HUES64 (cell line): ENCODE measurements around the gene CHAC2. TPM values are rescaled to one million over a fixed set of nuclear protein-coding genes. Genes with fewer than 3 reads are reported as not detected.
"Not testable (repeated sequence)": the region's sequence is repeated elsewhere in the genome, so short reads cannot be mapped to it uniquely, and the experiment has no call there.

ENCODE experiments used
- H3K27ac ChIP-seq: 2 replicates; pipeline ENCODE4 v1.7.0; 2013; ENCODE audit warnings: low read depth, low read length, inconsistent platforms
- H3K27me3 ChIP-seq: 2 replicates; pipeline ENCODE4 v1.6.1; 2013; ENCODE audit warnings: mild to moderate bottlenecking, low read length; ENCODE audit not compliant: insufficient read depth
- H3K36me3 ChIP-seq: 2 replicates; pipeline ENCODE4 v1.6.1; 2013; ENCODE audit warnings: mild to moderate bottlenecking, low read length; ENCODE audit not compliant: insufficient read depth
- H3K4me1 ChIP-seq: 2 replicates; pipeline ENCODE4 v1.6.1; 2013; ENCODE audit warnings: mild to moderate bottlenecking, low read length, moderate library complexity; ENCODE audit not compliant: insufficient read depth
- H3K4me3 ChIP-seq: 2 replicates; pipeline ENCODE4 v1.5.1; 2013; ENCODE audit warnings: mild to moderate bottlenecking, low read length, moderate library complexity
- H3K9ac ChIP-seq: 2 replicates; pipeline ENCODE4 v1.6.1; 2013; ENCODE audit warnings: mild to moderate bottlenecking, low read depth, low read length
- H3K9me3 ChIP-seq: 2 replicates; pipeline ENCODE4 v1.6.1; 2013; ENCODE audit warnings: low read depth, low read length; ENCODE audit not compliant: insufficient read depth
- WGBS: fragments of 150-250, 120-280 bp; methylation state at CpG from one replicate; pipeline ENCODE4 v1.1.7; 2013; ENCODE audit warnings: missing lambda C conversion rate; 5-methylcytosine and 5-hydroxymethylcytosine counted together
- polyA plus RNA-seq, 2 experiments: library from polyadenylated mRNA; stranded (reverse); fragments of 50-300 nt; gene quantifications; one replicate each; pipeline ENCODE4 v1.2.3, GENCODE V29; 2013

CHAC2 gene
- 14.9 TPM for polyA plus RNA-seq (2013, experiment 1 of 2)
- 15.7 TPM for polyA plus RNA-seq (2013, experiment 2 of 2)

- Histone ChIP-seq H3K36me3 (peaks cover 26% of the 10 kb centered on the region), H3K4me3 (peak within 1 kb of the TSS; percentile 90), H3K4me1 (peaks cover 8% of the 10 kb centered on the region), H3K27me3 (no peaks in the 10 kb centered on the region), H3K9me3 (no peaks in the 10 kb centered on the region), H3K27ac (peak within 1 kb of the TSS; percentile 81), H3K9ac (peak within 1 kb of the TSS; percentile 87)
- under 1% methylated on average over 46 of the region's 46 CpGs for WGBS
These were observed at the start of gene CHAC2 for GRCh38 chr2:53767405-53768241. Gene CHAC2, plus strand, starts transcription at chr2:53767804. Its CDS starts 83 bp downstream, at chr2:53767887.

- Histone ChIP-seq H3K36me3 (peaks cover 11% of the 10 kb centered on the region), H3K9me3 (peaks cover 13% of the 10 kb centered on the region)
- H3K4me1 ChIP-seq, H3K27ac ChIP-seq, H3K4me3 ChIP-seq, H3K27me3 ChIP-seq, H3K9ac ChIP-seq: not testable (repeated sequence)
- WGBS = 95% methylated on average over 3 of the region's 3 CpGs
These were observed 46.7 kb upstream of the CHAC2 start for GRCh38 chr2:53720944-53721343.

GRCh38 chr2:53724536-53724935, 43.1 kb upstream of the CHAC2 start:
- Histone ChIP-seq H3K27me3 (no peaks in the 10 kb centered on the region), H3K27ac (no peak overlapping the region), H3K36me3 (peaks cover 16% of the 10 kb centered on the region), H3K9ac (no peak overlapping the region), H3K4me1 (peaks cover 3% of the 10 kb centered on the region; the same call in 1 of the 2 replicates), H3K9me3 (peaks cover 12% of the 10 kb centered on the region), H3K4me3 (no peak overlapping the region)
- 93% methylated on average over 2 of the region's 2 CpGs for WGBS

- 100% methylated on average over 1 of the region's 4 CpGs for WGBS
- Histone ChIP-seq H3K9me3 (0 out of 2 replicates have a peak, but pooled peaks cover 1% of the 10 kb centered on the region), H3K4me3 (no peak overlapping the region), H3K36me3 (peaks cover 23% of the 10 kb centered on the region), H3K9ac (no peak overlapping the region), H3K27me3 (no peaks in the 10 kb centered on the region), H3K4me1 (peaks cover 3% of the 10 kb centered on the region; the same call in 1 of the 2 replicates), H3K27ac (no peak overlapping the region)
These were observed 41.9 kb upstream of the CHAC2 start for GRCh38 chr2:53725662-53726061.

- no peaks in the 10 kb centered on the region for H3K9me3 ChIP-seq
- no peak overlapping the region for H3K4me3 ChIP-seq
- no peak overlapping the region for H3K9ac ChIP-seq
- no peak overlapping the region for H3K27ac ChIP-seq
- peaks cover 25% of the 10 kb centered on the region for H3K36me3 ChIP-seq
- 94% methylated on average over 3 of the region's 3 CpGs for WGBS
- peaks cover 3% of the 10 kb centered on the region; the same call in 1 of the 2 replicates for H3K4me1 ChIP-seq
- H3K27me3 ChIP-seq = no peaks in the 10 kb centered on the region
These were observed 39.7 kb upstream of the CHAC2 start for GRCh38 chr2:53727921-53728320.

- Histone ChIP-seq H3K4me3 (no peak overlapping the region), H3K27ac (no peak overlapping the region), H3K36me3 (peaks cover 30% of the 10 kb centered on the region), H3K4me1 (peaks cover 3% of the 10 kb centered on the region; the same call in 1 of the 2 replicates), H3K9ac (no peak overlapping the region), H3K27me3 (no peaks in the 10 kb centered on the region), H3K9me3 (no peaks in the 10 kb centered on the region)
- 80% methylated on average over 1 of the region's 1 CpG for WGBS
These were observed 38.4 kb upstream of the CHAC2 start for GRCh38 chr2:53729143-53729762.

GRCh38 chr2:53737091-53737490, 30.5 kb upstream of the CHAC2 start:
- 0 out of 2 replicates have a peak, but pooled peaks cover 8% of the 10 kb centered on the region for H3K36me3 ChIP-seq
- no peaks in the 10 kb centered on the region for H3K9me3 ChIP-seq
- H3K27me3 ChIP-seq = no peaks in the 10 kb centered on the region
- no peak overlapping the region for H3K27ac ChIP-seq
- no peaks in the 10 kb centered on the region for H3K4me1 ChIP-seq
- 95% methylated on average over 5 of the region's 5 CpGs for WGBS
- H3K4me3 ChIP-seq = no peak overlapping the region
- H3K9ac ChIP-seq = no peak overlapping the region

GRCh38 chr2:53739032-53739431, 28.6 kb upstream of the CHAC2 start:
- Histone ChIP-seq H3K4me3 (no peak overlapping the region), H3K27ac (no peak overlapping the region), H3K27me3 (no peaks in the 10 kb centered on the region), H3K36me3 (0 out of 2 replicates have a peak, but pooled peaks cover 6% of the 10 kb centered on the region), H3K4me1 (no peaks in the 10 kb centered on the region), H3K9me3 (no peaks in the 10 kb centered on the region), H3K9ac (no peak overlapping the region)
- 83% methylated on average over 1 of the region's 1 CpG for WGBS

- H3K36me3 ChIP-seq = 0 out of 2 replicates have a peak, but pooled peaks cover 3% of the 10 kb centered on the region
- no peaks in the 10 kb centered on the region for H3K9me3 ChIP-seq
- no peaks in the 10 kb centered on the region for H3K4me1 ChIP-seq
- H3K9ac ChIP-seq = no peak overlapping the region
- H3K27me3 ChIP-seq = no peaks in the 10 kb centered on the region
- no peak overlapping the region for H3K4me3 ChIP-seq
- no peak overlapping the region for H3K27ac ChIP-seq
These were observed 27.4 kb upstream of the CHAC2 start for GRCh38 chr2:53740170-53740569.

- H3K9ac ChIP-seq = no peak overlapping the region
- no peaks in the 10 kb centered on the region for H3K27me3 ChIP-seq
- H3K36me3 ChIP-seq = peaks cover 32% of the 10 kb centered on the region
- WGBS = 97% methylated on average over 2 of the region's 2 CpGs
- H3K4me1 ChIP-seq = no peaks in the 10 kb centered on the region
- H3K27ac ChIP-seq = no peak overlapping the region
- H3K4me3 ChIP-seq = no peak overlapping the region
- no peaks in the 10 kb centered on the region for H3K9me3 ChIP-seq
These were observed 23.1 kb upstream of the CHAC2 start for GRCh38 chr2:53744395-53745065.
